Naive B cell (primary cell): ENCODE results near the gene PPDPF. TPM values are rescaled to one million over a fixed set of nuclear protein-coding genes. Genes with fewer than 3 reads are reported as not detected.

Experiments
- ATAC-seq, 2 donors: fragments of 150-1000 bp; cut with Tn5 transposase; 2 replicates each; pipeline ENCODE4 v1.10.0; 2021; ENCODE audit warnings: low read depth in 2 of 2, mild to moderate bottlenecking in 2 of 2, moderate library complexity in 2 of 2
- DNase-seq: peaks from one replicate; pipeline ENCODE4 v3.0.0; 2022
- H3K27ac Mint-ChIP-seq, 6 donors: one replicate each; pipeline ENCODE4 v1.8.0; 2020 to 2022; ENCODE audit warnings: mild to moderate bottlenecking in 6 of 6, mixed read lengths in 6 of 6, moderate library complexity in 5 of 6, inconsistent platforms in 2 of 6
- H3K27me3 Mint-ChIP-seq, 3 donors: one replicate each; pipeline ENCODE4 v1.8.0; 2021 to 2022; ENCODE audit warnings: mixed read lengths in 3 of 3, mild to moderate bottlenecking in 1 of 3
- H3K36me3 Mint-ChIP-seq, 2 donors: one replicate each; pipeline ENCODE4 v1.8.0; 2020 to 2022; ENCODE audit warnings: mixed read lengths in 2 of 2, inconsistent platforms in 1 of 2, mild to moderate bottlenecking in 1 of 2
- H3K4me1 Mint-ChIP-seq, 3 donors: one replicate each; pipeline ENCODE4 v1.8.0; 2020 to 2022; ENCODE audit warnings: mixed read lengths in 3 of 3, inconsistent platforms in 1 of 3, mild to moderate bottlenecking in 1 of 3, moderate library complexity in 1 of 3
- H3K4me3 Mint-ChIP-seq, 8 donors: one replicate each; pipeline ENCODE4 v1.8.0; 2020 to 2022; ENCODE audit warnings: mild to moderate bottlenecking in 8 of 8, mixed read lengths in 8 of 8, moderate library complexity in 8 of 8, inconsistent platforms in 2 of 8
- H3K9me3 Mint-ChIP-seq, 7 donors: one replicate each; pipeline ENCODE4 v1.8.0; 2020 to 2022; ENCODE audit warnings: mixed read lengths in 7 of 7, mild to moderate bottlenecking in 5 of 7, inconsistent platforms in 2 of 7, moderate library complexity in 1 of 7
- polyA plus RNA-seq, 6 donors: library from polyadenylated mRNA; unstranded; fragments of 300-500 nt; fragmentation: Illumina TruSeq; gene quantifications; one replicate each; pipeline ENCODE4 v1.2.3, GENCODE V29; 2021; ENCODE audit warnings: low read depth in 6 of 6

The PPDPF gene
- polyA plus RNA-seq, 6 donors from 2014 or later, result 40.2 to 132 (median 67.5) TPM

DNA sequence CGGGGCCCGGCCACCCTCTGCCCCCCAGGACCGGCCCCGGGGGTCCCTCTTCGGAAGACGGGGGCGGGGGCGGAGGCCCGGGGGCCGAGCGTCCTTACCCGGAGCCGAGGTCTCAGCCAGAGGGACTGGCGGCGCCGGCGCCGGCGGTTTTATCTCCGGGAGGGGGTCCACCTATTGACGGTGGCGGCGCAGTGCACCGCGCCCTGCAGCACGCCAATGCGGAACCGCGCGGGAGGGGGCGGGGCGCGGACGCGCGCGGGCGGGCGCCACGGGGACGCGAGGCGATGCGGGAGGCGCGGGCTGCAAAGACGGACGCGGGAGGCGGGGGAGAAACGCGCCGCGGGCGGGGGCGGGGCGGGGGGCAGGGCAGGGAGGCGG lies 21.6 kb upstream of the PPDPF start, which contains the start of gene EEF1A2:
EEF1A2 (minus strand) TSS at position 124 of the 378 bp plus-strand sequence. CDS start 1,320 bp downstream, outside the sequence.
- no peaks in the 10 kb centered on the region for H3K36me3 Mint-ChIP-seq

GRCh38 chr20:63499338-63499969 lies 21.1 kb upstream of the PPDPF start:
- peaks cover 0 to 26% (median 13%) of the 10 kb centered on the region in 3 donors for H3K27me3 Mint-ChIP-seq
- ATAC-seq (peak; percentile 51 to 53), DNase-seq (peak; percentile 33)
- no peak overlapping the region for H3K27ac Mint-ChIP-seq
- no peaks in the 10 kb centered on the region for H3K36me3 Mint-ChIP-seq
- peaks cover 6 to 8% (median 7%) of the 10 kb centered on the region in 3 donors for H3K4me1 Mint-ChIP-seq
- H3K9me3 Mint-ChIP-seq, result peaks cover 0 to 5% (median 2%) of the 10 kb centered on the region in 7 donors
- peak overlapping the region in 6 of 8 donors; percentile 36 to 68 (median 50) for H3K4me3 Mint-ChIP-seq

More for the DNA sequence above, 21.6 kb upstream of the PPDPF start, which contains the start of gene EEF1A2:
- Mint-ChIP-seq H3K27me3 (peaks cover 0 to 26% (median 9%) of the 10 kb centered on the region in 3 donors), H3K4me1 (peaks cover 6 to 8% (median 7%) of the 10 kb centered on the region in 3 donors), H3K4me3 (peak within 1 kb of the TSS in 6 of 8 donors; percentile 36 to 77 (median 60)), H3K9me3 (peaks cover 0 to 2% (median 0%) of the 10 kb centered on the region in 7 donors), H3K27ac (no peak within 1 kb of the TSS)
- ATAC-seq, result peak; percentile 75 to 77
- peak; percentile 64 for DNase-seq

DNA sequence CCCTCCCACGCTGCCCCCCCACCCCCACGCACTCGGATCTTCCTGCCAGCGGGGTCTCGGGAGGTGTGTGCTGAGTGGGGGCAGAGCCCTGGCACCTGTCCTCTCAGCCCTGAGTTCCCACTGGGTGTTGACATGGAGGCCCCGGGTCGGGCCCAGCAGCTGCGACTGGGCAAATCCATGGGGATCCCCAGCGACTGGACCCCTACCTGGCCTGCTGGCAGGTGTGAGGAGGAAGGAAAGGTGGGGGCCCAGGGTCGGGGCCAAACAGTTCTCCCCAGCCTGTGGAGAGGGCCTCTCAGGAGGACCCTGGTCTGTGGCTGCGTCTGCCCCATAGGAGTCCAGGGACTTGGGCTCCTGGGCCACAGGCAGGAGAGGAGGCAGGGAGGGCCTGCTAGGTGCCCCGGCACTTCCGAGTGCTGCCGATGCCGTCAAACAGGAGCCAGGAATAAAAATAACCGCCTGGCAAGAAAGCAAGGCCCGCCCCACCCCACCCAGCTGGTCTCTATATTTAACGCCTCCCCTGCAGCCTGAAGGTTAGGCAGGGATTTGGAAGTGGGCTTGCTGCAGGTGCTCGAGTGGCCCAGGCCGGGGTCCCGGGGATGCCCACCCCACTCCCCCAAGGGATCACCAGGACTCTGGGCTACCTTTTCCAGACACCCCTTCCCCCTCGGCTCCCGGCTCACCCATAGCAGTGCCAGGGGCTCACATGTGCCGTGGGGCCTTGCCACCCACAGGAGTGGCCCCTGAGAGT lies 20.2 kb upstream of the PPDPF start:
- peaks cover 0 to 7% of the 10 kb centered on the region in 2 donors for H3K36me3 Mint-ChIP-seq
- DNase-seq (no peak), ATAC-seq (no peak)
- no peak overlapping the region for H3K27ac Mint-ChIP-seq
- peaks cover 7 to 33% (median 18%) of the 10 kb centered on the region in 3 donors for H3K27me3 Mint-ChIP-seq
- H3K9me3 Mint-ChIP-seq, result peaks cover 4 to 13% (median 7%) of the 10 kb centered on the region in 7 donors
- H3K4me3 Mint-ChIP-seq, result peak overlapping the region in 6 of 8 donors; percentile 36 to 75 (median 60)
- H3K4me1 Mint-ChIP-seq, result peaks cover 6 to 8% (median 7%) of the 10 kb centered on the region in 3 donors

DNA sequence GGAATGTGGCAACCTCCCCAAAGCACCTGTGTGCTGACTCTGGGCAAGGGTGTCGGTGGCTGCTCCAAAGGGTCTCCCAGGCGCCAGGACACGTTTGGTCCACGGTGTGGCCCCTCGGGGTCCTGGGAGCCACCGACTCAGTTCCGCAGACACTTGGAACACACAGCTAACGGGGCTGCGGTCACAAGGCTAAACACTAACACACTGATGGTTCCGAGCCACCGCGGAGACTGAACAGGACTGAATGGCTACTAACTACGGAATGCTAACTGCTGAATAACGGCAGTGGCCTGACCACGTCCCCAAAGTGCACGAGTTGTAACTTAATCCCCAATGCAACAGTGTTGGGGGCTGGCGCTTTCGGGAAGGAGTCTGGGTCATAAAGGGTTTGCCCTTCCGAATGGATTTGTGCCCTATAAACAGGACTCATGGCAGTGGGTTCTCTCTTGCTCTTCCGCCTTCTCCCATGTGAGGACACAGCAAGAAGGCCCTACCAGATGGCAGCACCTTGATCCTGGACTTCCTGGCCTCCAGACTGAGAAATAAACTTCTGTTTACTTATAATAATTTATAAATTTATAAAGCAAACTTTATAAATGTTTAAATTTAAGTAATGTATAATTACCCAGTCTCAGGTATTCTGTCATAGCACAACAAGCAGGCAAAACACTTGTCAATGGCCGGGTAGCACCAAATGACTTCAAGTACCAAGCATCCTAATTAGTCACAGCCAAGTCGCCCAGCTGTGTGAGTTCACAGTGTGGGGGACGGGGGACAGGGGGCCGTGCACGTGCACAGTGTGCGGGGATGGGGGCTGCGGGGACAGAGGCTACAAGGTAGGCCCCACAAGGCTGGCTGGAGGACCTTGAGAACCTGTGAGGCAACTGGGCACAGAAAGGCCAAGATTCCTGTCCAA lies 19.4 kb upstream of the PPDPF start:
- Mint-ChIP-seq H3K9me3 (peaks cover 4 to 17% (median 8%) of the 10 kb centered on the region in 7 donors), H3K27me3 (peaks cover 8 to 35% (median 18%) of the 10 kb centered on the region in 3 donors), H3K27ac (no peak overlapping the region), H3K4me3 (peak overlapping the region in 6 of 8 donors; percentile 13 to 75 (median 59)), H3K36me3 (peaks cover 0 to 8% of the 10 kb centered on the region in 2 donors), H3K4me1 (peaks cover 3 to 8% (median 6%) of the 10 kb centered on the region in 3 donors)
- DNase-seq (no peak), ATAC-seq (no peak)

DNA sequence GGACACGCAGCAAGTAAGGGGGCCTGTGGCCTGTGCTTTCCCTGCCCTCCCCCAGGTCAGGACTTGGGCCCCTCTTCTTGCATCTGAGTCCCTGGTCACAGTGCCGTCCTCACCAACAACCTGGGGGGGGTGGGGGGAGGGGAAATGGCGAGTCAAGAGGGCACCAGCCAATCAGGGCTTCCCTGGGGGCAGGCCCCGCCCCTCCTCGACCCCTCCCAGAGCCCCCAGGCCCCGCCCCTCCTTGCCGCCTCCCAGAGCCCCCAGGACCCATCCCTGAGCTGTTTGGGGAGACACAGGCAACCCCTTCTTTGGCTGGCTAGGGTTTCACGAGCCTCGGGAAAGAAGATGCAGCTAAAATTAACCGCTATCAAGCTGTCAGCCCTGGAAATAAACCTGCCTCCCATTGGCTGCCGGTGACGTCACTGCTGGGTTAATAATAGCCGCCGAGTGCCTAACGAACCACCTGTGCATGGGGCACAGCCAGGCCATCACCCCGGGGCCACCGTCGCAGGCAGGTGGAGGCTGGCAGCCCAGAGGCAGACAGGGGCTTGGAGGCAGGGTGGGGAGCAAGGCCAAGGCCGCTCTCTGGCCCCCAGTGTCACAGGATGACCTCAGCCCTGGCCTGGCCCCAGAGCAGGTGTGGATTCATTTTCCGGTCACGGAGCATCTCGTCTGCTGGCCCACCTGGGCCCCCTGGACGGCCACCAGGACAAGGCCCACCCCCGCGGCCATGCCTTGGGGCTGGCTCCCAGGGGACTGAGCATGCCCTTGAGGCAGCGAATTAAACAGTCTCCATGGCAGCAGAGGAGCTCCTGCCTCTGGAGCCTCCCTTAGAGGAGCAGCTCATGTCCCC lies 18.5 kb upstream of the PPDPF start:
- H3K9me3 Mint-ChIP-seq, result peaks cover 4 to 17% (median 8%) of the 10 kb centered on the region in 7 donors
- peaks cover 0 to 8% (median 4%) of the 10 kb centered on the region in 3 donors for H3K4me1 Mint-ChIP-seq
- ATAC-seq (no peak), DNase-seq (no peak)
- H3K27ac Mint-ChIP-seq, result no peak overlapping the region
- peaks cover 8 to 33% (median 16%) of the 10 kb centered on the region in 3 donors for H3K27me3 Mint-ChIP-seq
- peaks cover 0 to 8% of the 10 kb centered on the region in 2 donors for H3K36me3 Mint-ChIP-seq
- no peak overlapping the region for H3K4me3 Mint-ChIP-seq

- Mint-ChIP-seq H3K36me3 (peaks cover 0 to 8% of the 10 kb centered on the region in 2 donors), H3K9me3 (peaks cover 4 to 17% (median 8%) of the 10 kb centered on the region in 7 donors), H3K27me3 (peaks cover 9 to 27% (median 15%) of the 10 kb centered on the region in 3 donors), H3K4me3 (no peak overlapping the region), H3K27ac (no peak overlapping the region), H3K4me1 (peaks cover 0 to 5% (median 4%) of the 10 kb centered on the region in 3 donors)
- DNase-seq, result no peak
- ATAC-seq, result no peak
These were observed 17.8 kb upstream of the PPDPF start for GRCh38 chr20:63502671-63503172.

DNA sequence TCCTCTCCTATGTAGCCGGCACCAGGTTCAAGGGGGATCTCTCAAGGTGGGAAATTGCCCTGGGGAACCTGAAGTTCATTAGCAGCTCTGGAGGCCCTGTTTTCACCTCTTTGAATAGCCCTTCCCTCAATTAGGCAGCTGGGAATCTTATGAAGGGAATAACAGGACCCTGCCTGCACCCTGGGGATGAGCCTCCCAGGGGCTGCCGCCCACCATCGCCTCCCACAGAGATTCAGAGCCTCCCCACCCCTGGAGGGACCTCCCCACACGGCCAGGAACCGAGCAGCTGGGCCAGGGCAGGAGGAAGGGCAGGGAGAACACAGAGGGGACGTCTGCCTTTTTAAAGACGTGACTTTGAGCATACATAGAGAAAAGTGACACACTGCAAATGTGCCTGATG lies 17.0 kb upstream of the PPDPF start:
- ATAC-seq (no peak), DNase-seq (no peak)
- H3K27ac Mint-ChIP-seq, result no peak overlapping the region
- peak overlapping the region in 1 of 8 donors; percentile 35 for H3K4me3 Mint-ChIP-seq
- H3K9me3 Mint-ChIP-seq, result peaks cover 4 to 17% (median 8%) of the 10 kb centered on the region in 7 donors
- peaks cover 0 to 4% (median 0%) of the 10 kb centered on the region in 3 donors for H3K4me1 Mint-ChIP-seq
- peaks cover 16 to 33% (median 19%) of the 10 kb centered on the region in 3 donors for H3K27me3 Mint-ChIP-seq
- H3K36me3 Mint-ChIP-seq, result peaks cover 0 to 8% of the 10 kb centered on the region in 2 donors

GRCh38 chr20:63504642-63505041 lies 15.9 kb upstream of the PPDPF start:
- ATAC-seq (no peak), DNase-seq (no peak)
- Mint-ChIP-seq H3K4me3 (no peak overlapping the region), H3K4me1 (peaks cover 0 to 4% (median 0%) of the 10 kb centered on the region in 3 donors), H3K27ac (no peak overlapping the region), H3K9me3 (peaks cover 4 to 17% (median 8%) of the 10 kb centered on the region in 7 donors), H3K36me3 (peaks cover 0 to 8% of the 10 kb centered on the region in 2 donors), H3K27me3 (peaks cover 23 to 41% (median 26%) of the 10 kb centered on the region in 3 donors)

GRCh38 chr20:63505281-63505680 lies 15.3 kb upstream of the PPDPF start:
- Mint-ChIP-seq H3K27me3 (peaks cover 23 to 47% (median 29%) of the 10 kb centered on the region in 3 donors), H3K27ac (no peak overlapping the region), H3K36me3 (peaks cover 0 to 8% of the 10 kb centered on the region in 2 donors), H3K4me3 (no peak overlapping the region), H3K4me1 (peaks cover 0 to 4% (median 0%) of the 10 kb centered on the region in 3 donors), H3K9me3 (peaks cover 4 to 17% (median 8%) of the 10 kb centered on the region in 7 donors)
- ATAC-seq (no peak), DNase-seq (no peak)

DNA sequence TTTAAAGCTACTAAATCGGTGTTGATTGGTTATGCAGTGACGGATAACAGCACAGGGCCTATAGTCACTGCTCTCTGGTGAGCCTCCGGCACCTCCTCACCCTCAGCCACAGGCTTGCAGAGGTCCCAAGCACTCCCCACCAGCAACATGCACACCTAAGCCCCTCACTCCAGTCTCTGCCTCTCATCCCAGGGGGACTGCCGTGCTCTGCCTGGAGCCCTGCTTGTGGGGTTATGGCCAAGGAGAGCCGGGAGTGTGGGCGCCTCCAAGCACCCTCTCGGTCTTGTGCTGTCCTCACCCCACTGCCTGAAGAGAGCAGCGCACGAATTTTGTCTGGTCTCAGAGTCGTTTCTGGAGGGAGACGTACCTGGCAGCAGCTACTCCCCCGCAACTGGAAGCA lies 14.8 kb upstream of the PPDPF start:
- no peak for DNase-seq
- Mint-ChIP-seq H3K4me1 (peaks cover 0 to 4% (median 0%) of the 10 kb centered on the region in 3 donors), H3K36me3 (peaks cover 0 to 8% of the 10 kb centered on the region in 2 donors), H3K4me3 (no peak overlapping the region), H3K9me3 (peaks cover 4 to 17% (median 8%) of the 10 kb centered on the region in 7 donors), H3K27ac (no peak overlapping the region), H3K27me3 (peaks cover 23 to 48% (median 29%) of the 10 kb centered on the region in 3 donors)
- ATAC-seq, result no peak

GRCh38 chr20:63507083-63507743 lies 13.4 kb upstream of the PPDPF start:
- no peak overlapping the region for H3K4me3 Mint-ChIP-seq
- H3K4me1 Mint-ChIP-seq, result no peaks in the 10 kb centered on the region

More at GRCh38 chr20:63507083-63507743, 13.4 kb upstream of the PPDPF start:
- Mint-ChIP-seq H3K36me3 (peaks cover 0 to 8% of the 10 kb centered on the region in 2 donors), H3K27ac (peak overlapping the region in 1 of 6 donors; percentile 13), H3K9me3 (peaks cover 4 to 17% (median 8%) of the 10 kb centered on the region in 7 donors), H3K27me3 (peaks cover 28 to 49% (median 28%) of the 10 kb centered on the region in 3 donors)
- DNase-seq (no peak), ATAC-seq (no peak)
